OCI-LY1 (cell line): ENCODE measurements around the gene TIMM8B.

Experiments used
- H2AFZ ChIP-seq: fragments of 200-600 bp; sonication (generic), shearing (Covaris generic); 2 replicates; pipeline ENCODE4 v1.6.0; 2014; ENCODE audit warnings: antibody characterized with exemption, mild to moderate bottlenecking, low read length
- H3F3A ChIP-seq: fragments of 200-600 bp; sonication (generic), shearing (Covaris generic); 2 replicates; pipeline ENCODE4 v1.6.0; 2014; ENCODE audit warnings: mild to moderate bottlenecking, antibody characterized with exemption, low read length, moderate library complexity; ENCODE audit not compliant: insufficient read depth
- H3K27ac ChIP-seq: fragments of 200-600 bp; sonication (generic); 2 replicates; pipeline ENCODE4 v1.5.1; 2014; ENCODE audit warnings: low read length, mixed run types, mild to moderate bottlenecking, low read depth; ENCODE audit not compliant: poor library complexity, severe bottlenecking
- H3K27me3 ChIP-seq: fragments of 200-600 bp; sonication (generic); 2 replicates; pipeline ENCODE4 v1.6.0; 2014; ENCODE audit warnings: antibody characterized with exemption, mild to moderate bottlenecking, low read length, moderate library complexity; ENCODE audit not compliant: insufficient read depth
- H3K36me3 ChIP-seq: fragments of 200-600 bp; sonication (generic); 2 replicates; pipeline ENCODE4 v1.6.1; 2014; ENCODE audit warnings: mild to moderate bottlenecking, antibody characterized with exemption, low read length, moderate library complexity, mixed read lengths; ENCODE audit not compliant: insufficient read depth
- H3K4me1 ChIP-seq: fragments of 200-600 bp; sonication (generic); 2 replicates; pipeline ENCODE4 v1.5.1; 2014; ENCODE audit warnings: mild to moderate bottlenecking, low read length, moderate library complexity; ENCODE audit not compliant: insufficient read depth, severe bottlenecking
- H3K4me2 ChIP-seq: fragments of 200-600 bp; sonication (generic), shearing (Covaris generic); 2 replicates; pipeline ENCODE4 v1.6.1; 2014; ENCODE audit warnings: low read length
- H3K4me3 ChIP-seq: fragments of 200-600 bp; sonication (generic); 2 replicates; pipeline ENCODE4 v1.5.1; 2014; ENCODE audit warnings: low read length, low read depth, mild to moderate bottlenecking, mixed read lengths; ENCODE audit not compliant: poor library complexity, severe bottlenecking
- H3K79me2 ChIP-seq: fragments of 200-600 bp; shearing (Covaris generic); 2 replicates; pipeline ENCODE4 v1.6.1; 2016; ENCODE audit warnings: mixed run types, low read length, mixed read lengths; ENCODE audit not compliant: insufficient read depth
- H3K9ac ChIP-seq: fragments of 200-600 bp; sonication (generic), shearing (Covaris generic); 2 replicates; pipeline ENCODE4 v1.6.1; 2014; ENCODE audit warnings: mild to moderate bottlenecking, low read length, mixed read lengths
- H3K9me2 ChIP-seq: fragments of 200-600 bp; sonication (generic), shearing (Covaris generic); 2 replicates; pipeline ENCODE4 v1.6.1; 2014; ENCODE audit warnings: low read depth, mild to moderate bottlenecking, low read length, mixed read lengths
- H3K9me3 ChIP-seq: fragments of 200-600 bp; shearing (Covaris generic); 2 replicates; pipeline ENCODE4 v1.6.1; 2014; ENCODE audit warnings: low read length, mixed read lengths
- H4K20me1 ChIP-seq: fragments of 200-600 bp; sonication (generic), shearing (Covaris generic); 2 replicates; pipeline ENCODE4 v1.6.0; 2016; ENCODE audit warnings: mild to moderate bottlenecking, low read length; ENCODE audit not compliant: insufficient read depth
- CTCF ChIP-seq: fragments of 200-600 bp; sonication (generic), shearing (Covaris generic); IDR thresholded peaks from 2 replicates; pipeline ENCODE4 v1.5.1; 2017; ENCODE audit warnings: mild to moderate bottlenecking, antibody characterized with exemption, low read length, moderate library complexity, mixed read lengths
- EZH2 ChIP-seq: fragments of 200-600 bp; sonication (generic), shearing (Covaris generic); IDR thresholded peaks from 2 replicates; pipeline ENCODE4 v1.8.0; 2017; ENCODE audit warnings: borderline replicate concordance, mixed run types, mild to moderate bottlenecking, antibody characterized with exemption, low read length, moderate library complexity, mixed read lengths

Gene TIMM8B

DNA sequence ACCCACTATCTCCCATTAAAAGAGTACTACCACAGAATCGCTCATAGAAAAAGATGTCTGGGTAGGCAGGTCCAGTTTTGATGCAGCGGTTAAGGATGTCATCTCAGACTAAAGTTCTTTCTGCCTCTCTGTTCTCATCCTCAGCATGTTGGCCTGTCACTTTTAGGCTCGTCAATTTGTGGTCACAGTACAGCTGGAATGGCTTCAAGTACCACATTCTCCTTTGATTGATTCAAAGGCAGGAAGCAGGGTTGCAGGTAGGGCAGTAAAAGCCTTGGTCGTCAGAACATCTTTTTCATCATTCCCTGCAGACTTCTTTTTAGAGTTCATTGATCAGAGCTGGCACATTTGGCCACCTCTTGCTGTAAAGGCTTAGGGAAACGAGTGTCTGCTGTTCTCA lies 28.8 kb upstream of the TIMM8B start:
- Histone ChIP-seq H3K79me2 (no peaks in the 10 kb centered on the region), H4K20me1 (no peaks in the 10 kb centered on the region), H3K9ac (no peak overlapping the region), H3K27ac (no peak overlapping the region), H3K4me3 (no peak overlapping the region), H2AFZ (no peak overlapping the region), H3K27me3 (no peaks in the 10 kb centered on the region), H3F3A (no peaks in the 10 kb centered on the region), H3K4me1 (no peaks in the 10 kb centered on the region), H3K9me3 (peaks cover 5% of the 10 kb centered on the region; the same call in 1 of the 2 replicates), H3K36me3 (no peaks in the 10 kb centered on the region), H3K4me2 (no peak overlapping the region), H3K9me2 (no peaks in the 10 kb centered on the region)
- TF ChIP-seq EZH2 (no peak), CTCF (no peak)

GRCh38 chr11:112114460-112114859 lies 27.9 kb upstream of the TIMM8B start:
- no peak overlapping the region for H2AFZ ChIP-seq
- H3K4me3 ChIP-seq: no peak overlapping the region
- no peaks in the 10 kb centered on the region for H3K4me1 ChIP-seq
- H3K27me3 ChIP-seq: no peaks in the 10 kb centered on the region
- no peaks in the 10 kb centered on the region for H3K9me2 ChIP-seq
- no peak overlapping the region for H3K27ac ChIP-seq
- H3K79me2 ChIP-seq: no peaks in the 10 kb centered on the region
- no peaks in the 10 kb centered on the region for H3F3A ChIP-seq
- H3K9ac ChIP-seq: no peak overlapping the region
- no peaks in the 10 kb centered on the region for H4K20me1 ChIP-seq
- H3K4me2 ChIP-seq: no peak overlapping the region
- H3K9me3 ChIP-seq: peaks cover 5% of the 10 kb centered on the region; the same call in 1 of the 2 replicates
- TF ChIP-seq EZH2: no peak
- no peak for TF ChIP-seq CTCF
- no peaks in the 10 kb centered on the region for H3K36me3 ChIP-seq

- H3F3A ChIP-seq: no peaks in the 10 kb centered on the region
- TF ChIP-seq CTCF (peak; percentile 77), EZH2 (no peak)
- H2AFZ ChIP-seq: no peak overlapping the region
- H3K4me1 ChIP-seq: no peaks in the 10 kb centered on the region
- H3K27ac ChIP-seq: no peak overlapping the region
- H4K20me1 ChIP-seq: no peaks in the 10 kb centered on the region
- H3K4me3 ChIP-seq: no peak overlapping the region
- no peaks in the 10 kb centered on the region for H3K27me3 ChIP-seq
- no peaks in the 10 kb centered on the region for H3K9me2 ChIP-seq
- H3K36me3 ChIP-seq: no peaks in the 10 kb centered on the region
- no peak overlapping the region for H3K9ac ChIP-seq
- H3K9me3 ChIP-seq: peaks cover 5% of the 10 kb centered on the region; the same call in 1 of the 2 replicates
- no peaks in the 10 kb centered on the region for H3K79me2 ChIP-seq
- no peak overlapping the region for H3K4me2 ChIP-seq
These were observed 27.2 kb upstream of the TIMM8B start for GRCh38 chr11:112113539-112114457.
